NB4 (cell line): Measurements from ENCODE around the gene CA5A.
"Not testable (repeated sequence)": the region's sequence is repeated elsewhere in the genome, so short reads cannot be mapped to it uniquely, and the experiment has no call there.

Experiments used
- DNase-seq: peaks from one replicate; pipeline ENCODE4 v3.0.0; 2010; ENCODE audit warnings: low read depth
- H3K4me3 ChIP-seq: one replicate; pipeline ENCODE4 v1.5.1; 2011; ENCODE audit warnings: mild to moderate bottlenecking, low read depth, low read length, moderate library complexity
- MAX ChIP-seq: IDR thresholded peaks from 2 replicates; pipeline ENCODE4 v1.6.1; 2011; ENCODE audit warnings: low read depth, low read length
- MYC ChIP-seq: IDR thresholded peaks from 2 replicates; pipeline ENCODE4 v1.6.1; 2011; ENCODE audit warnings: low read depth, low read length
- POLR2A ChIP-seq: IDR thresholded peaks from 2 replicates; pipeline ENCODE4 v1.6.1; 2011; ENCODE audit warnings: mild to moderate bottlenecking; ENCODE audit not compliant: insufficient read length; ENCODE audit errors: extremely low read depth
- TF ChIP-seq, protein P1 (sequence below): IDR thresholded peaks from one replicate; pipeline ENCODE4 v1.5.1; 2012; ENCODE audit warnings: low read depth, low read length

The CA5A gene

DNA sequence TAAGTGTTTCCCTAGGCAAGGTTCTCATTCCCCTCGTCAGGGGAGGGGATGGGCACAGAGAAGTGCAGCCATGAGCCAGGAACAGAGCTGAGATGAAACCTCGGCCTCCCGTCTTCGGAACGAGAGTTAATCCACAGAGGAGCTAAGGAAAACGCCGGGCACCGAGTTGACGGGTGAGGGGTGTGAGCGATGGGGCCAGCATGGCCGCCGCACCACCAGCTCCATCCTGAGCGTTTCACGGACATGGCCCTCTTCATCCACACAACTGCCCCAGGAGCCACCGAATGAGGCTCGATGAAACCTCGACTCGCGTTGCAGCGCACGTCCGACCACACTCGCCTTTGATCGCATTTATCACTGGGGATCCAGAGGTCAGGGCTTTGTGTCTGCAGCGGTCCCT is 21.5 kb downstream of the CA5A start:
- no peak overlapping the region for H3K4me3 ChIP-seq
- TF ChIP-seq, protein P1, sequence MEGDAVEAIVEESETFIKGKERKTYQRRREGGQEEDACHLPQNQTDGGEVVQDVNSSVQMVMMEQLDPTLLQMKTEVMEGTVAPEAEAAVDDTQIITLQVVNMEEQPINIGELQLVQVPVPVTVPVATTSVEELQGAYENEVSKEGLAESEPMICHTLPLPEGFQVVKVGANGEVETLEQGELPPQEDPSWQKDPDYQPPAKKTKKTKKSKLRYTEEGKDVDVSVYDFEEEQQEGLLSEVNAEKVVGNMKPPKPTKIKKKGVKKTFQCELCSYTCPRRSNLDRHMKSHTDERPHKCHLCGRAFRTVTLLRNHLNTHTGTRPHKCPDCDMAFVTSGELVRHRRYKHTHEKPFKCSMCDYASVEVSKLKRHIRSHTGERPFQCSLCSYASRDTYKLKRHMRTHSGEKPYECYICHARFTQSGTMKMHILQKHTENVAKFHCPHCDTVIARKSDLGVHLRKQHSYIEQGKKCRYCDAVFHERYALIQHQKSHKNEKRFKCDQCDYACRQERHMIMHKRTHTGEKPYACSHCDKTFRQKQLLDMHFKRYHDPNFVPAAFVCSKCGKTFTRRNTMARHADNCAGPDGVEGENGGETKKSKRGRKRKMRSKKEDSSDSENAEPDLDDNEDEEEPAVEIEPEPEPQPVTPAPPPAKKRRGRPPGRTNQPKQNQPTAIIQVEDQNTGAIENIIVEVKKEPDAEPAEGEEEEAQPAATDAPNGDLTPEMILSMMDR: no peak
- TF ChIP-seq POLR2A (no peak), MAX (no peak), MYC (no peak)
- DNase-seq: no peak

- H3K4me3 ChIP-seq: not testable (repeated sequence)
- DNase-seq: peak; percentile 23
Observed at GRCh38 chr16:87914021-87914725, 22.2 kb downstream of the CA5A start.

DNA sequence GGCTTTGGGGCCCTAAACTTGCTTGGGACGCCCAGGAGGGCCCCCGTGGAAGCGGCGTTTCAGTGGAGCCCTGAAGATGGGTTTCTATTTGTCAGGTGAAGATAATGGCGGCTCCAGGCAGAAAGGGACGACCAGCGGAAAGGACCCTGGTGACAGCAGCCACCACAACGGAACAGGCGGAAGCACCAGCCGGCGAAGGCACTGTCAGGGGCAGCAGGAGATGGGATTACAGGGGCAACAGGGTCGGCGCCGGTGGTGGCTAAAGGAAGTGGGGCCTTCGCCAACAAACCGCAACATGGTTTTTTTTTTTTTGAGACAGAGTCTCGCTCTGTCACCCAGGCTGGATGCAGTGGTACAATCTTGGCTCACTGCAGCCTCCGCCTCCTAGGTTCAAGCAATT is 23.6 kb downstream of the CA5A start:
- peak overlapping the region; percentile 21 for H3K4me3 ChIP-seq
- peak; percentile 92 for DNase-seq

DNA sequence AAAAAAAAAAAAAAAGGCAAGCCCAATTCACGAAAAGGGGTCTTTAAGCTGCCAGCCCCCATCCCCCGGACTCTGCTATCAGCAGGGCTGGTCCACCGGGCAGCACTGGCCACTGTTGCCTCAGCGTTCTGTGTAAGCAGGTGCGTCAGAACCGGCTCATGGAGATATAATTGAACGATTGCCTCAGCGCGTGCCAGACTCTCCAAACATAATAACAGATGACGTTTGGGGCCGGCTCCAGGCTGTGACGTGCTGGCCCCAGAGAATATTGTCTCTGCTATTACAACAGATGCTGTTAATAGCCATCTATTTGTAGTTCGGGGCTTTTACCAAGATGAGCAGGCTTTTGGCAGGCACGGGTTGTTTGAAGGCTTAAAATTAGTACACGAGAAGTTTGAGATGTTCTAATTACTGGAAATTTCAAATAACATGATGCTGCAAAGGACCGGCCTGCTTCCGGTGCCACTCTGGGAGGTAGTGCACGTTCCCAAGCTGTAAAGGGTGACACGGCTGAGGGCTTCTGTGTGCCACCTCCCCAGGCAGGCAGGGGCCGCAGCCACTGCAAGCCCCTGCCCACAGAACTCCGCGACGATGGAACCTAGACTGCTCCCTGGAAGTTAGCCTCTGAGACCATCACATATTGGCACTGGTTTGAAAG is 25.1 kb downstream of the CA5A start:
- DNase-seq, H3K4me3 ChIP-seq: not testable (repeated sequence)

GRCh38 chr16:87909203-87909935 is 27.0 kb downstream of the CA5A start:
- DNase-seq: peak; percentile 83
- not testable (repeated sequence) for H3K4me3 ChIP-seq
- TF ChIP-seq, protein P1: peak; percentile 89
- TF ChIP-seq MAX: peak; percentile 87

DNA sequence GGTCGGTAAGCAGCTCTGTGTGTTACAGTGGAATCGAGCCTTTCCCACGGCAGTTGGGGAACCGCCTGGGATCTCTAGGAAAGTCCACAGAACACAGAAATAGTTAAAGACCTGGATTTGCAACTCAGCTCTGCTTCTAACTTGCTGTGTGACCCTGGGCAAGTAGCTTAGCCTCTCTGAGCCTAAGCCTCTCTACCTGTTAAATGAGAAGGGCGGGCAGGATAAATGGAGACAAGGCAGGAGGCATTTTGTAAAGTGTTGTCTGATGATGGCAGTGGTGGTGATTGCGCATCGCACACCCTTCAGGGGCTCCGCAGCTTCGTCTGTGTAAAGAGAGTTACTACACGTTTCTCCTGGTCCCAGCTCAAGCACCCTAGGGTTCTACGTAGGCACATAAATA is 28.2 kb downstream of the CA5A start:
- DNase-seq, H3K4me3 ChIP-seq: not testable (repeated sequence)

- H3K4me3 ChIP-seq, DNase-seq: not testable (repeated sequence)
Observed at GRCh38 chr16:87905521-87905920, 30.8 kb downstream of the CA5A start.

GRCh38 chr16:87904963-87905362 is 31.4 kb downstream of the CA5A start:
- H3K4me3 ChIP-seq, DNase-seq: not testable (repeated sequence)

GRCh38 chr16:87900489-87900888 is 35.8 kb downstream of the CA5A start:
- DNase-seq, H3K4me3 ChIP-seq: not testable (repeated sequence)
